GM10248 (cell line): Measurements from ENCODE around the gene RPP38.

Source experiments
- CTCF ChIA-PET: fragments of 300-600 bp; sonication (Branson Sonifier 250); formaldehyde crosslinking; extraction: SDS; loops from one replicate; lab custom pipeline; 2021; ENCODE audit warnings: antibody characterized with exemption; lab: Yijun Ruan, JAX
- POLR2A ChIA-PET: fragments of 350-650 bp; sonication (Branson Sonifier 250); formaldehyde crosslinking; extraction: SDS; loops from one replicate; lab custom pipeline; 2020; ENCODE audit warnings: antibody characterized with exemption; lab: Yijun Ruan, JAX
- DNase-seq: peaks from one replicate; pipeline ENCODE4 v3.0.0; 2012; ENCODE audit errors: extremely low spot score
- CTCF ChIP-seq: IDR thresholded peaks from 2 replicates; pipeline ENCODE4 v1.5.1; 2012; ENCODE audit warnings: mild to moderate bottlenecking, low read depth; ENCODE audit errors: extremely low read depth, missing control alignments, control extremely low read depth

Gene RPP38

GRCh38 chr10:15124190-15124589 is 27.0 kb downstream of the RPP38 start:
- DNase-seq, result no peak
- ChIA-PET POLR2A (interaction anchor here (1.7 kb wide), 1 partner anchor 939 kb away, joined by 6 read pairs; no protein-coding TSS in a partner anchor), CTCF (interaction anchor here (1.0 to 4.1 kb wide), 5 partner anchors 14 to 44 kb away, joined by 3 to 27 read pairs (median 5); partner anchors contain the start of gene NMT2)
- TF ChIP-seq CTCF, result no peak

- CTCF ChIA-PET, result interaction anchor here (1.0 to 1.4 kb wide), 2 partner anchors 35 to 37 kb away, joined by 3 to 4 read pairs; no protein-coding TSS in a partner anchor
- TF ChIP-seq CTCF, result no peak
- POLR2A ChIA-PET, result no interaction called here
- DNase-seq, result no peak
These were observed 27.8 kb downstream of the RPP38 start for GRCh38 chr10:15124908-15125307.

- no peak for TF ChIP-seq CTCF
- ChIA-PET CTCF (interaction anchor here (0.8 to 1.7 kb wide), 3 partner anchors 8 to 33 kb away, joined by 3 to 4 read pairs (median 3); no protein-coding TSS in a partner anchor), POLR2A (no interaction called here)
- no peak for DNase-seq
These were observed 34.2 kb downstream of the RPP38 start for GRCh38 chr10:15131330-15131729.

GRCh38 chr10:15136129-15137035 is 39.2 kb downstream of the RPP38 start:
- ChIA-PET POLR2A (no interaction called here), CTCF (interaction anchor here (0.9 kb wide), 1 partner anchor 11 kb away, joined by 3 read pairs; no protein-coding TSS in a partner anchor)
- TF ChIP-seq CTCF, result no peak
- no peak for DNase-seq

GRCh38 chr10:15137036-15137359 is 39.8 kb downstream of the RPP38 start:
- CTCF ChIA-PET, result interaction anchor here (0.9 kb wide), 1 partner anchor 11 kb away, joined by 3 read pairs; no protein-coding TSS in a partner anchor

More at GRCh38 chr10:15137036-15137359, 39.8 kb downstream of the RPP38 start:
- DNase-seq, result no peak
- POLR2A ChIA-PET, result no interaction called here
- TF ChIP-seq CTCF, result no peak
